Activated CD4-positive, alpha-beta T cell treated with anti-CD3 and anti-CD28 coated beads for 36 hours (primary cell): ENCODE measurements around the gene TMEM254. TPM values are rescaled to one million over a fixed set of nuclear protein-coding genes. Genes with fewer than 3 reads are reported as not detected.

Experiments used
- ATAC-seq: fragments of 200-7000 bp; cut with Tn5 transposase; one replicate; pipeline ENCODE4 v1.10.0; 2021; ENCODE audit warnings: mild to moderate bottlenecking, moderate library complexity
- CTCF ChIA-PET: fragments of 350-600 bp; sonication (Branson Sonifier 250); formaldehyde crosslinking; loops from one replicate; lab custom pipeline; 2021; ENCODE audit warnings: antibody characterized with exemption; lab: Charles Lee
- POLR2A ChIA-PET: fragments of 350-600 bp; sonication (Branson Sonifier 250); formaldehyde crosslinking; loops from one replicate; lab custom pipeline; 2021; ENCODE audit warnings: antibody characterized with exemption, inconsistent platforms; lab: Charles Lee
- DNase-seq: peaks from one replicate; pipeline ENCODE4 v3.0.0-alpha.2; 2020
- H3K27ac Mint-ChIP-seq: one replicate; pipeline ENCODE4 v1.8.0; 2021; ENCODE audit warnings: mixed read lengths
- H3K27me3 Mint-ChIP-seq: one replicate; pipeline ENCODE4 v1.8.0; 2021; ENCODE audit warnings: mixed read lengths
- H3K36me3 Mint-ChIP-seq: one replicate; pipeline ENCODE4 v1.8.0; 2021; ENCODE audit warnings: low read depth, mixed read lengths
- H3K4me1 Mint-ChIP-seq: one replicate; pipeline ENCODE4 v1.8.0; 2021; ENCODE audit warnings: mixed read lengths
- H3K4me3 Mint-ChIP-seq: one replicate; pipeline ENCODE4 v1.8.0; 2021; ENCODE audit warnings: mild to moderate bottlenecking, moderate library complexity, mixed read lengths
- H3K9me3 Mint-ChIP-seq: one replicate; pipeline ENCODE4 v1.8.0; 2021; ENCODE audit warnings: low read depth, mixed read lengths
- intact Hi-C, 2 experiments: fragments of 100-400 bp; cut with DNase I in 1 of 2; cut with micrococcal nuclease in 1 of 2; formaldehyde crosslinking; loops; one replicate each; pipeline versions ENCODE4 v1.14.2 to v1.15.1; 2022 to 2024; cut with DNase I, micrococcal nuclease
- total RNA-seq, 2 experiments: library from RNA; stranded (reverse); gene quantifications; one replicate each; pipeline ENCODE4 v1.2.3, GENCODE V29; 2021

The TMEM254 gene
- total RNA-seq, 2 experiments from 2014 or later = 11.3 to 15.2 TPM

GRCh38 chr10:80100861-80101695, 22.6 kb downstream of the TMEM254 start:
- H3K36me3 Mint-ChIP-seq = no peaks in the 10 kb centered on the region
- ChIA-PET CTCF (no interaction called here), POLR2A (no interaction called here)
- peaks cover 10% of the 10 kb centered on the region for H3K4me1 Mint-ChIP-seq
- no peak overlapping the region for H3K27ac Mint-ChIP-seq
- DNase-seq (no peak), ATAC-seq (no peak)
- no peaks in the 10 kb centered on the region for H3K9me3 Mint-ChIP-seq
- intact Hi-C loops = no loop called here
- no peak overlapping the region for H3K4me3 Mint-ChIP-seq
- H3K27me3 Mint-ChIP-seq = peaks cover 2% of the 10 kb centered on the region

GRCh38 chr10:80104066-80104926, 25.8 kb downstream of the TMEM254 start:
- intact Hi-C loops = no loop called here
- ATAC-seq = peak; percentile 58
- Mint-ChIP-seq H3K27me3 (no peaks in the 10 kb centered on the region), H3K4me3 (no peak overlapping the region), H3K36me3 (peaks cover 6% of the 10 kb centered on the region), H3K9me3 (peaks cover 15% of the 10 kb centered on the region), H3K4me1 (peaks cover 10% of the 10 kb centered on the region), H3K27ac (no peak overlapping the region)
- ChIA-PET CTCF (interaction anchor here (0.6 kb wide), 1 partner anchor 46 kb away, joined by 3 read pairs; no protein-coding TSS in a partner anchor), POLR2A (interaction anchor here (0.5 kb wide), 1 partner anchor 100 kb away, joined by 3 read pairs; no protein-coding TSS in a partner anchor)
- DNase-seq = no peak

DNA sequence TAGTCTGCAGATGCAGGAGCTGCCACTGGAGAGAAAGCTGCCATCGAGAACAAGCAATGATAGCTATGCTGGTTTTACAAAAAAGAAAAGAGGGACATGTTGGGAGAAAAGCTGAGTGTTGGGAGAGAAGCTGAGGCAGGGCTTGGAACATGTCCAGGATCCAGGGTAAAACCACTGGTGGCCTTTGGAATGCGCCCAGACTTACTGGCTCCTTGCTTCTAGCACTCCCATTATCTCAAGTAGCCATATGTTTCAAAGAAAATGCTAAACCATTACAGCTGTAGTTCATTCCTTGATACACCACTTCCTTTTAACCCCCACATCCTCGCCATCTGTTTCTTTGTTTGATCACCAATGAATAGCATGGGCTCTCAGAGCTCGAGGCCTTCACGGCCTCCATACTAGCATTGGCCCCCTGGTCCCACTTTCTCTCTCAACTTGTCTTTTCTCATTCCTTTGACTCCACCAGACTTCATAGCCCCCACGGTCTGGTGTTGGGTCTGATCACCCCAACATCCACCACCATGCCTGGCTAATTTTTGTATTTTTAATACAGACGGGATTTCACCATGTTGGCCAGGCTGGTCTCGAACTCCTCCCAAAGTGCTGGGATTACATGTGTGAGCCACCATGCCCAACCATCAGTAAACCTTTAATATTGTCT, 30.2 kb downstream of the TMEM254 start:
- Mint-ChIP-seq H3K4me1 (peaks cover 10% of the 10 kb centered on the region), H3K27me3 (no peaks in the 10 kb centered on the region), H3K36me3 (peaks cover 6% of the 10 kb centered on the region), H3K4me3 (no peak overlapping the region), H3K9me3 (peaks cover 20% of the 10 kb centered on the region), H3K27ac (no peak overlapping the region)
- ChIA-PET POLR2A (no interaction called here), CTCF (no interaction called here)
- intact Hi-C loops = no loop called here
- no peak for ATAC-seq
- no peak for DNase-seq

DNA sequence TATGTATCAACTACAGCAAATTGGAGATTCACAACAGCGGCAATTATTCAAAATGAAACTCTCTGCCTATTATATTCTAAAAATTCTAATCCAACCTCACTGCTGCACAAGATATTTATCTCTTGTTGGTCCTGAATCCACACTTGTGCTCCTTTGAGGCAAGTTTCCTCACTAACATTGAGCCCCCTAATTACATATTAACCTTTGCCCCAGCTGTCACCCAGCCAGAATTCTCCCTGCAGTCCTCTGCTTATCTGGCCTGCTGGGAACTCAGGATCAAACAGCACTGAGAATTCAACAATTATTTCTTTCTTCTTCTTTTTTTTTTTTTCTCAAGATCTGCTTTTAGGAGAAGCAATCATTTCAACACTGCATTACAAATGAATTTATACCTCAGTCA, 32.5 kb downstream of the TMEM254 start:
- no peaks in the 10 kb centered on the region for H3K4me1 Mint-ChIP-seq
- H3K4me3 Mint-ChIP-seq = no peak overlapping the region
- ATAC-seq (no peak), DNase-seq (no peak)
- H3K36me3 Mint-ChIP-seq = peaks cover 6% of the 10 kb centered on the region
- H3K27me3 Mint-ChIP-seq = no peaks in the 10 kb centered on the region
- intact Hi-C loops = no loop called here
- peaks cover 20% of the 10 kb centered on the region for H3K9me3 Mint-ChIP-seq
- POLR2A ChIA-PET = no interaction called here
- H3K27ac Mint-ChIP-seq = no peak overlapping the region
- CTCF ChIA-PET = no interaction called here

- Mint-ChIP-seq H3K36me3 (no peaks in the 10 kb centered on the region), H3K9me3 (no peaks in the 10 kb centered on the region), H3K4me1 (no peaks in the 10 kb centered on the region), H3K27ac (no peak overlapping the region), H3K27me3 (peaks cover 3% of the 10 kb centered on the region), H3K4me3 (no peak overlapping the region)
- ChIA-PET POLR2A (no interaction called here), CTCF (interaction anchor here (0.6 to 1.1 kb wide), 3 partner anchors 30 to 209 kb away, joined by 3 read pairs; no protein-coding TSS in a partner anchor)
- intact Hi-C loops = no loop called here
- ATAC-seq (no peak), DNase-seq (no peak)
Measured at GRCh38 chr10:80118669-80119068, 40.2 kb downstream of the TMEM254 start.

- Mint-ChIP-seq H3K9me3 (no peaks in the 10 kb centered on the region), H3K27me3 (peaks cover 7% of the 10 kb centered on the region), H3K27ac (no peak overlapping the region), H3K4me1 (no peaks in the 10 kb centered on the region), H3K36me3 (no peaks in the 10 kb centered on the region), H3K4me3 (no peak overlapping the region)
- POLR2A ChIA-PET = no interaction called here
- DNase-seq (no peak), ATAC-seq (no peak)
- intact Hi-C loops = no loop called here
- CTCF ChIA-PET = interaction anchor here (0.6 to 1.1 kb wide), 2 partner anchors 44 to 101 kb away, joined by 3 read pairs; no protein-coding TSS in a partner anchor
Measured at GRCh38 chr10:80122110-80122710, 43.7 kb downstream of the TMEM254 start.

DNA sequence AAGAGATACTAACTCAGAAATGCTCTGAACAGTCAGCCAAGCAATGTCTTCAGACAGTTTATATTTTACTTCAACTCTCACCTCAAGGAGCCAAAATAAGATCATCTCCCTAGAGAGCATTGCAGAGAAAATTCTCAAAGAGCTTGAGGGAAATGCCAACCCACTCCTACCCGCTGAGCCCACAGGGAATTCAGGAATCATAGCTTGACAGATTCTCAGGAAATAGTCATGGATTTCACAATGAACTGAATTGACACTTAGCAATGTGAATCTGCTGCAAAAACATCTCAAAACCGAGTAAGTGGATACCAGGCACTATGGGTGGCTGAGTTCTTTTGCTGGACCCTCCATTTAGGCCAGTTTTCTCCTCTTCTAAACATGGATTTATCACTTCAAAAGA, 44.3 kb downstream of the TMEM254 start:
- no peak overlapping the region for H3K27ac Mint-ChIP-seq
- DNase-seq (no peak), ATAC-seq (no peak)
- H3K9me3 Mint-ChIP-seq = no peaks in the 10 kb centered on the region
- intact Hi-C loops = no loop called here
- POLR2A ChIA-PET = no interaction called here
- CTCF ChIA-PET = interaction anchor here (1.1 kb wide), 1 partner anchor 100 kb away, joined by 3 read pairs; no protein-coding TSS in a partner anchor
- no peak overlapping the region for H3K4me3 Mint-ChIP-seq
- no peaks in the 10 kb centered on the region for H3K36me3 Mint-ChIP-seq
- no peaks in the 10 kb centered on the region for H3K4me1 Mint-ChIP-seq
- H3K27me3 Mint-ChIP-seq = peaks cover 7% of the 10 kb centered on the region

DNA sequence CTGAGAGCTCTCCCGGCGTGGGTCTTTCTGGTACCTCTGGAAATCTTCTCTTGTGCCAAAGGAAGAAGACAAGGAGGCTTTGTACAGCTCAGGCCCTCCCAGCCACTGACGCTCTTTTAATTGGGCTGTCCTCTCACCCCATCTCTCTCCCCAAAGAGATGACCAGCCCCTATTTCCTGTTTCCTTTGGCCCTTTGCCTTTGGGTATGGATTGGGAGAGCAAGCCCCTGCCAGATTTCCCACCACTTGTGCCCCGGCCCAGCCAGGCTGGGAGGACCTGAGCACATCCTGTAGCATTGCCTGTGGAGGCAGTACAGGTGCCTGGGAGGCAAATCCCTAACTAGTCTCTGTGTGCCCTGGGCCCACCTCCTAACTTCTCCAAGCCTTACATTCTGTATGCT, 48.4 kb downstream of the TMEM254 start:
- ATAC-seq (no peak), DNase-seq (no peak)
- Mint-ChIP-seq H3K36me3 (no peaks in the 10 kb centered on the region), H3K27me3 (peaks cover 13% of the 10 kb centered on the region), H3K4me1 (no peaks in the 10 kb centered on the region), H3K4me3 (no peak overlapping the region), H3K27ac (no peak overlapping the region), H3K9me3 (no peaks in the 10 kb centered on the region)
- POLR2A ChIA-PET = interaction anchor here (0.5 kb wide), 1 partner anchor 10 kb away, joined by 4 read pairs; no protein-coding TSS in a partner anchor
- intact Hi-C loops = no loop called here
- CTCF ChIA-PET = interaction anchor here (1.8 kb wide), 1 partner anchor 21 kb away, joined by 5 read pairs; no protein-coding TSS in a partner anchor

DNA sequence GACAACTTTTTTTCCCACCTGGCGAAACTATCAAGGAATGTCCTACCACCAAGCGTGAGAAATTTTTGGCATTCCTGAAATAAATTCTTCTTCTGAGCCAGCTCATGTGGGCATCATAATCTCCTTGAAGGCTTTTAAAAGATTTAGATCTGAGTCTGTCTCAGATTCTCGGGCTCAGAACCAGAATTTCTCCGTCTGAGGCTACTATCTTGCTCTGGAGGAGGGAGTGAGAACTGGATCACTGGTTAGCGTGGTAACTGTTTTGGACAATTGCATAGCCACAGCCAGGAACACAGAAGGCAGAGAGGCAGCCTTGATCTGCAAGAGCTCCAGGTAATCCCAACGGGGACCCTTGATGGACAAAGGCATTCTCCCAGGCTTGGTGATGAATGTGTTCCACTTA, 53.0 kb downstream of the TMEM254 start:
- no peaks in the 10 kb centered on the region for H3K36me3 Mint-ChIP-seq
- H3K9me3 Mint-ChIP-seq = no peaks in the 10 kb centered on the region
- no peak overlapping the region for H3K27ac Mint-ChIP-seq
- no peak overlapping the region for H3K4me3 Mint-ChIP-seq
- CTCF ChIA-PET = interaction anchor here (0.7 to 2.7 kb wide), 3 partner anchors 13 to 642 kb away, joined by 3 to 18 read pairs (median 4); no protein-coding TSS in a partner anchor
- H3K27me3 Mint-ChIP-seq = peaks cover 27% of the 10 kb centered on the region
- POLR2A ChIA-PET = no interaction called here
- ATAC-seq (no peak), DNase-seq (no peak)
- intact Hi-C loops = loop anchor here in 1 of 2 experiments (5.0 kb wide), 1 partner anchor 74 kb away; no protein-coding TSS in a partner anchor
- H3K4me1 Mint-ChIP-seq = peaks cover 4% of the 10 kb centered on the region

DNA sequence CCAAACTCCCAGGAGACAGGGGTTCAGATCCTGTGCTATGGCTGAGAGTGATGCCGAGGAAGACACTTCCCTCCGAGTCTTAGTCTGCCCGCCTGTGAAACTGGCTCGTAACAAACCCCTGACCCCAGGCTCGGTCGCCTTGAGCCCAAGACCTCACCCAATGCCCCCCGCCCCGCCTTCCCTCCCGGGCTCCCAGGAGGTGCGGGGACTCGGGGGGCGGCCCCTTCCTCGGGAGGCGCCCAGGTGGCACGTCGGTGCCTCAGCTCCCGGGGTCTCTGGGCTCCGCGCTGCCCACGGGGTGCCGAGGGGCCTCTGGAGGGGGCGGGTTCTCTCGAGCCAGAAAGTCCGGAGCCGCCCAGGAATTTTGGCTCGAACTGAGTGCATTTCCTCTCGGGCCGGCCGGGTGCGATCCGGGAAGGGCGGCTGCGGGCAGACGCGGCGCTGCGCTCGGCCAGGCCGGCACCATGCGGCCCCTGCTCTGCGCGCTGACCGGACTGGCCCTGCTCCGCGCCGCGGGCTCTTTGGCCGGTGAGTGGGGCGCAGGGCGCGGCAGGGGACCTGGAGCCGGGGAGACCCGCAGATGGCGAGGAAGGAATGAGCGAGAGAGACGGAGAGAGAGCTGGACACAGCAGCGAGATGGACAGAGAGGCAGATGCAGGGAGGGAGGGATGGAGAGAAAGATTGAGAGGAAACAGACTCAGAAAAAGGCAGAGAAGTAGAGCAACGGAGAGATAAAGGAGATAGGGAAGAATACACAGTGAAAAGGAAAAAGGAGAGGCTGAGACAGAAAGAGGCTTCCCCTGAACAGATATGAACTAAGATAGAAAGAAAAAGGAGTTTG, 54.1 kb downstream of the TMEM254 start, which contains the start of gene PLAC9:
Gene PLAC9 (plus strand): TSS at position 432 of the 841 bp plus-strand sequence. CDS start 33 bp downstream, at position 465.
- DNase-seq = no peak
- Mint-ChIP-seq H3K27me3 (peaks cover 24% of the 10 kb centered on the region), H3K4me1 (peaks cover 4% of the 10 kb centered on the region), H3K27ac (no peak within 1 kb of the TSS), H3K9me3 (no peaks in the 10 kb centered on the region), H3K36me3 (no peaks in the 10 kb centered on the region), H3K4me3 (no peak within 1 kb of the TSS)
- POLR2A ChIA-PET = no interaction called here
- no peak for ATAC-seq
- CTCF ChIA-PET = interaction anchor here (1.0 to 2.7 kb wide), 3 partner anchors 12 to 74 kb away, joined by 3 to 18 read pairs (median 6); no protein-coding TSS in a partner anchor
- intact Hi-C loops = loop anchor here in 1 of 2 experiments (5.0 kb wide), 1 partner anchor 75 kb away; no protein-coding TSS in a partner anchor
